OCI-LY7 (cell line): ENCODE data around the gene RYK. TPM values are rescaled to one million over a fixed set of nuclear protein-coding genes. Genes with fewer than 3 reads are reported as not detected.

ENCODE experiments used
- BruUV-seq: library from RNA; stranded (reverse); fragments of 400-500 nt; replicated peaks from 2 replicates; lab custom pipeline; 2021; lab: Mats Ljungman, UMichigan
- CTCF ChIA-PET: fragments of 300-600 bp; sonication (Branson Sonifier 250); formaldehyde crosslinking; loops from one replicate; lab custom pipeline; 2022; ENCODE audit warnings: antibody characterized with exemption; ENCODE audit not compliant: unreplicated experiment; lab: Charles Lee
- POLR2A ChIA-PET: fragments of 300-600 bp; sonication (Branson Sonifier 250); formaldehyde crosslinking; loops from one replicate; lab custom pipeline; 2022; ENCODE audit warnings: antibody characterized with exemption; lab: Charles Lee
- DNase-seq: peaks from one replicate; pipeline ENCODE4 v3.0.0-alpha.2; 2015; ENCODE audit warnings: low spot score
- H2AFZ ChIP-seq: fragments of 200-600 bp; sonication (generic), shearing (Covaris generic); 2 replicates; pipeline ENCODE4 v1.6.1; 2014; ENCODE audit warnings: mild to moderate bottlenecking, antibody characterized with exemption, low read length, moderate library complexity
- H3K27ac ChIP-seq: fragments of 200-600 bp; sonication (generic); 2 replicates; pipeline ENCODE4 v1.5.1; 2014; ENCODE audit warnings: mixed run types, low read depth, mild to moderate bottlenecking, moderate library complexity, low read length, inconsistent platforms; ENCODE audit not compliant: poor library complexity, severe bottlenecking
- H3K36me3 ChIP-seq: fragments of 200-600 bp; sonication (generic); 2 replicates; pipeline ENCODE4 v1.6.1; 2014; ENCODE audit warnings: mild to moderate bottlenecking, antibody characterized with exemption, low read length, moderate library complexity, mixed read lengths; ENCODE audit not compliant: insufficient read depth
- H3K4me1 ChIP-seq: fragments of 200-600 bp; sonication (generic); 2 replicates; pipeline ENCODE4 v1.5.1; 2014; ENCODE audit warnings: mild to moderate bottlenecking, low read length; ENCODE audit not compliant: insufficient read depth, poor library complexity, severe bottlenecking
- H3K4me2 ChIP-seq: fragments of 200-600 bp; sonication (generic); 2 replicates; pipeline ENCODE4 v1.6.1; 2014; ENCODE audit warnings: mild to moderate bottlenecking, low read length
- H3K4me3 ChIP-seq: fragments of 200-600 bp; sonication (generic); 2 replicates; pipeline ENCODE4 v1.5.1; 2014; ENCODE audit warnings: mild to moderate bottlenecking, low read depth, low read length; ENCODE audit not compliant: poor library complexity, severe bottlenecking
- H3K79me2 ChIP-seq: fragments of 200-600 bp; sonication (generic); 2 replicates; pipeline ENCODE4 v1.6.1; 2016; ENCODE audit warnings: low read depth, mild to moderate bottlenecking, low read length, moderate library complexity, mixed read lengths; ENCODE audit not compliant: insufficient read depth
- H3K9me2 ChIP-seq: fragments of 200-600 bp; sonication (generic); 2 replicates; pipeline ENCODE4 v1.6.1; 2016; ENCODE audit warnings: mild to moderate bottlenecking, low read length, mixed read lengths; ENCODE audit not compliant: insufficient read depth
- H3K9me3 ChIP-seq: fragments of 200-600 bp; sonication (generic); 2 replicates; pipeline ENCODE4 v1.6.1; 2014; ENCODE audit warnings: mild to moderate bottlenecking, mixed run types, low read length, mixed read lengths
- H4K20me1 ChIP-seq: fragments of 200-600 bp; sonication (generic); 2 replicates; pipeline ENCODE4 v1.6.1; 2014; ENCODE audit warnings: mild to moderate bottlenecking, antibody characterized with exemption, low read length, moderate library complexity, mixed read lengths; ENCODE audit not compliant: insufficient read depth
- EZH2phosphoT487 ChIP-seq: fragments of 200-600 bp; sonication (generic); IDR thresholded peaks from 2 replicates; pipeline ENCODE4 v1.6.1; 2018; ENCODE audit warnings: low read depth, borderline replicate concordance, mild to moderate bottlenecking, mixed run types, antibody characterized with exemption, low read length, moderate library complexity, mixed read lengths
- intact Hi-C: fragments of 100-400 bp; cut with micrococcal nuclease; formaldehyde crosslinking; loops from one replicate; pipeline ENCODE4 v1.10.0; 2022; ENCODE audit not compliant: unreplicated experiment
- total RNA-seq, 2 experiments: library from RNA; depleted of rRNA in 1 of 2; stranded (reverse); fragments of >200 nt in 1 of 2; shearing (Covaris generic) in 1 of 2; gene quantifications; 2 replicates each; pipeline ENCODE4 v1.2.3, GENCODE V29; 2014 to 2022
- TF ChIP-seq, protein P1 (sequence below): fragments of 200-600 bp; sonication (generic); conservative IDR thresholded peaks from 2 replicates; pipeline ENCODE4 v1.5.1; 2014; ENCODE audit warnings: mild to moderate bottlenecking, antibody characterized with exemption, low read length, moderate library complexity, mixed read lengths

RYK gene
- total RNA-seq, 2 experiments from 2014 or later: 24.8 to 25.5 TPM

GRCh38 chr3:134255404-134255803, 4.7 kb upstream of the RYK start:
- TF ChIP-seq EZH2phosphoT487: no peak
- TF ChIP-seq, protein P1, sequence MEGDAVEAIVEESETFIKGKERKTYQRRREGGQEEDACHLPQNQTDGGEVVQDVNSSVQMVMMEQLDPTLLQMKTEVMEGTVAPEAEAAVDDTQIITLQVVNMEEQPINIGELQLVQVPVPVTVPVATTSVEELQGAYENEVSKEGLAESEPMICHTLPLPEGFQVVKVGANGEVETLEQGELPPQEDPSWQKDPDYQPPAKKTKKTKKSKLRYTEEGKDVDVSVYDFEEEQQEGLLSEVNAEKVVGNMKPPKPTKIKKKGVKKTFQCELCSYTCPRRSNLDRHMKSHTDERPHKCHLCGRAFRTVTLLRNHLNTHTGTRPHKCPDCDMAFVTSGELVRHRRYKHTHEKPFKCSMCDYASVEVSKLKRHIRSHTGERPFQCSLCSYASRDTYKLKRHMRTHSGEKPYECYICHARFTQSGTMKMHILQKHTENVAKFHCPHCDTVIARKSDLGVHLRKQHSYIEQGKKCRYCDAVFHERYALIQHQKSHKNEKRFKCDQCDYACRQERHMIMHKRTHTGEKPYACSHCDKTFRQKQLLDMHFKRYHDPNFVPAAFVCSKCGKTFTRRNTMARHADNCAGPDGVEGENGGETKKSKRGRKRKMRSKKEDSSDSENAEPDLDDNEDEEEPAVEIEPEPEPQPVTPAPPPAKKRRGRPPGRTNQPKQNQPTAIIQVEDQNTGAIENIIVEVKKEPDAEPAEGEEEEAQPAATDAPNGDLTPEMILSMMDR: no peak
- H3K4me1 ChIP-seq: peaks cover 3% of the 10 kb centered on the region
- no peak overlapping the region for H3K27ac ChIP-seq
- intact Hi-C loops: no loop called here
- CTCF ChIA-PET: no interaction called here
- no peaks in the 10 kb centered on the region for H3K36me3 ChIP-seq
- H4K20me1 ChIP-seq: no peaks in the 10 kb centered on the region
- H3K9me2 ChIP-seq: no peaks in the 10 kb centered on the region
- H3K79me2 ChIP-seq: no peaks in the 10 kb centered on the region
- DNase-seq: no peak
- no peak overlapping the region for H2AFZ ChIP-seq
- no peak overlapping the region for H3K4me2 ChIP-seq
- H3K4me3 ChIP-seq: no peak overlapping the region
- POLR2A ChIA-PET: interaction anchor here (0.6 kb wide), 1 partner anchor 80 kb away, joined by 5 read pairs; no protein-coding TSS in a partner anchor
- BruUV-seq: no TSS peak
- no peaks in the 10 kb centered on the region for H3K9me3 ChIP-seq

DNA sequence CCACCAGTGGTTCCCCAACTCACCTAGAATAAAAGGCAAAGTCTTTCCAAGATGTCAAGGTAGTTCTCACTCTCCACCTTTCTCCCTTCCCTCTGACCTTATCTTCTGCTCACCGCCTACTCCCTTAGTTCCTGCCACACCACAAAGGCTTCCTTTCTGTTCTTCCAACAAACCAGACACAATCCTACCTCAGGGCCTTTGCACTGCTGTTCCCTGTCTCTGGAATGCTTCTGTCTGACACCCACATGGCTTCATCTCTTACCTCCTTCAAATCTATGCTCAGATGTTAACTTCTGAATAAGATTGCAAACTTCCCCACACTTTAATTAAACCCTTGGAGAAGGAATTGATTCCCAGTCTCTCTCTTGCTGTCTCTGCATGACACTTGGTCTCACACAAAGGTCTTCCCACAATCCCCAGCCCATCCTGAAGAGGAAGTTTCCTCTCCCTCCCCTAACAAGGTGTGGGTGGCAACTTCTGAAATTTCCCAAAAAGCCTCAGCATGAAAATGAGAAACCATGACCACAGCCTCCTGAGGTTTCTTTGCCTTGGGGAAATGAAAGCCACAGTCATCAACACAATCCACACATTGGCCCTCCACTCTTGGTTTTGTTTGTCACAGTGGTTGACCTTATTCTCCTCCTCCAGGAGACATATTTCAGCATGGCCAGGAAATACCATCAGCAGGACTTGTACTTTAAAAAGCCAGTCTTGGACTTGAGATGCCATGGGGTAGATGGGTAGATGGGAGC, 3.0 kb upstream of the RYK start:
- H4K20me1 ChIP-seq: peaks cover 6% of the 10 kb centered on the region; the same call in 1 of the 2 replicates
- POLR2A ChIA-PET: no interaction called here
- H3K36me3 ChIP-seq: no peaks in the 10 kb centered on the region
- intact Hi-C loops: no loop called here
- no peak overlapping the region for H3K4me3 ChIP-seq
- H3K4me1 ChIP-seq: peaks cover 10% of the 10 kb centered on the region
- TF ChIP-seq EZH2phosphoT487: no peak
- TF ChIP-seq, protein P1: no peak
- H3K9me3 ChIP-seq: no peaks in the 10 kb centered on the region
- H3K9me2 ChIP-seq: no peaks in the 10 kb centered on the region
- H3K27ac ChIP-seq: no peak overlapping the region
- CTCF ChIA-PET: no interaction called here
- no peaks in the 10 kb centered on the region; the same call in 1 of the 2 replicates for H3K79me2 ChIP-seq
- DNase-seq: no peak
- no peak overlapping the region for H2AFZ ChIP-seq
- BruUV-seq: no TSS peak
- no peak overlapping the region for H3K4me2 ChIP-seq

DNA sequence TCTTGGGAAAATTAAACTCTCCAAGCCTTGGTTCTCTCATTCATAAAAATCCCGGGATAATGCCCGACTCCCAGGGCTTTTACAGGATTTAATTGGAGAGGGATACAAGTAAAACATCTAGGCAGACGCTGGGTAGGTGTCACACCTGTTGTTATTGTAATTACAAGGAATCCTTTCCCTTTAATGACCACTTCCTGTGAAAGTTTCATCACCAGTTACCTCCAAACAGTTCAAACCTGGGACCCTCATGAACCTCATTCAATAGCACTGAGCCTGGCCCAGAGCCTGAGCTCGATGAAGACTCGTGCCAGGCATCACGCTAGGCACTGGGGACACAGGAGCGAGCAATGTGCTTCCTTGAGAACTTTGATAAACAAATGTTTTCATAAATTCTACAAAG, 2.1 kb upstream of the RYK start:
- POLR2A ChIA-PET: interaction anchor here (1.2 kb wide), 1 partner anchor 20 kb away, joined by 3 read pairs; no protein-coding TSS in a partner anchor
- CTCF ChIA-PET: no interaction called here

More for the DNA sequence above, 2.1 kb upstream of the RYK start:
- H3K4me1 ChIP-seq: peaks cover 10% of the 10 kb centered on the region
- H3K36me3 ChIP-seq: no peaks in the 10 kb centered on the region
- no peak overlapping the region for H3K4me2 ChIP-seq
- intact Hi-C loops: no loop called here
- DNase-seq: no peak
- BruUV-seq: no TSS peak
- no peak for TF ChIP-seq EZH2phosphoT487
- TF ChIP-seq, protein P1: no peak
- H3K9me3 ChIP-seq: no peaks in the 10 kb centered on the region
- H4K20me1 ChIP-seq: peaks cover 7% of the 10 kb centered on the region; the same call in 1 of the 2 replicates
- no peak overlapping the region for H2AFZ ChIP-seq
- H3K9me2 ChIP-seq: no peaks in the 10 kb centered on the region
- no peaks in the 10 kb centered on the region; the same call in 1 of the 2 replicates for H3K79me2 ChIP-seq
- H3K27ac ChIP-seq: no peak overlapping the region
- H3K4me3 ChIP-seq: no peak overlapping the region
